Thoracic aorta (tissue), 2 donors: ENCODE data around the gene GPS1. TPM values are rescaled to one million over a fixed set of nuclear protein-coding genes. Genes with fewer than 3 reads are reported as not detected.

Experiments
- ATAC-seq: fragments of 150-250 bp; one replicate; pipeline ENCODE4 v1.8.0; 2017; ENCODE audit warnings: low read depth; ENCODE audit not compliant: insufficient number of reproducible peaks, low FRiP score
- DNase-seq: peaks from one replicate; pipeline ENCODE4 v3.0.0-alpha.2; 2020; ENCODE audit warnings: low spot score
- H3K27ac ChIP-seq, 2 donors: fragments of 200-600 bp; sonication (generic); 1 replicate in 1 of 2; 2 replicates in 1 of 2; pipeline ENCODE4 v1.5.1; 2016; ENCODE audit warnings: mild to moderate bottlenecking in 2 of 2, moderate library complexity in 2 of 2
- H3K27me3 ChIP-seq: fragments of 200-600 bp; sonication (generic); replicated peaks from 2 replicates; pipeline ENCODE4 v1.6.0; 2016; ENCODE audit warnings: mild to moderate bottlenecking; ENCODE audit not compliant: insufficient read depth
- H3K36me3 ChIP-seq: fragments of 200-600 bp; sonication (generic); one replicate; pipeline ENCODE4 v1.5.1; 2016
- H3K4me1 ChIP-seq, 2 donors: fragments of 200-600 bp; sonication (generic); 1 replicate in 1 of 2; 2 replicates in 1 of 2; pipeline versions ENCODE4 v1.5.1 to v1.6.0; 2016; ENCODE audit warnings: low read depth in 2 of 2, mild to moderate bottlenecking in 1 of 2; ENCODE audit not compliant: control insufficient read depth in 1 of 2
- H3K4me3 ChIP-seq: fragments of 200-600 bp; sonication (generic); 2 replicates; pipeline ENCODE4 v1.5.1; 2016; ENCODE audit warnings: mild to moderate bottlenecking
- H3K9me3 ChIP-seq: fragments of 200-600 bp; sonication (generic); 2 replicates; pipeline ENCODE4 v1.5.1; 2016
- total RNA-seq, 2 donors: library from RNA; depleted of rRNA; stranded (reverse); fragments of >200 nt; gene quantifications; one replicate each; pipeline versions ENCODE4 v1.1.0 to v1.2.3, GENCODE V29; 2016
- TF ChIP-seq, protein P1 (sequence below): fragments of 200-600 bp; sonication (generic); IDR thresholded peaks from one replicate; pipeline ENCODE4 v1.5.1; 2019; ENCODE audit warnings: antibody characterized with exemption

Gene GPS1
- total RNA-seq, 2 donors from 2014 or later = 43.2 to 91.9 TPM

- Histone ChIP-seq H3K27me3 (no peaks in the 10 kb centered on the region), H3K36me3 (no peaks in the 10 kb centered on the region), H3K4me1 (peaks cover 3 to 20% of the 10 kb centered on the region in 2 donors), H3K9me3 (no peaks in the 10 kb centered on the region), H3K4me3 (no peak overlapping the region), H3K27ac (no peak overlapping the region)
- no peak for DNase-seq
- no peak for ATAC-seq
- TF ChIP-seq, protein P1, sequence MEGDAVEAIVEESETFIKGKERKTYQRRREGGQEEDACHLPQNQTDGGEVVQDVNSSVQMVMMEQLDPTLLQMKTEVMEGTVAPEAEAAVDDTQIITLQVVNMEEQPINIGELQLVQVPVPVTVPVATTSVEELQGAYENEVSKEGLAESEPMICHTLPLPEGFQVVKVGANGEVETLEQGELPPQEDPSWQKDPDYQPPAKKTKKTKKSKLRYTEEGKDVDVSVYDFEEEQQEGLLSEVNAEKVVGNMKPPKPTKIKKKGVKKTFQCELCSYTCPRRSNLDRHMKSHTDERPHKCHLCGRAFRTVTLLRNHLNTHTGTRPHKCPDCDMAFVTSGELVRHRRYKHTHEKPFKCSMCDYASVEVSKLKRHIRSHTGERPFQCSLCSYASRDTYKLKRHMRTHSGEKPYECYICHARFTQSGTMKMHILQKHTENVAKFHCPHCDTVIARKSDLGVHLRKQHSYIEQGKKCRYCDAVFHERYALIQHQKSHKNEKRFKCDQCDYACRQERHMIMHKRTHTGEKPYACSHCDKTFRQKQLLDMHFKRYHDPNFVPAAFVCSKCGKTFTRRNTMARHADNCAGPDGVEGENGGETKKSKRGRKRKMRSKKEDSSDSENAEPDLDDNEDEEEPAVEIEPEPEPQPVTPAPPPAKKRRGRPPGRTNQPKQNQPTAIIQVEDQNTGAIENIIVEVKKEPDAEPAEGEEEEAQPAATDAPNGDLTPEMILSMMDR = no peak
These were observed 35.4 kb upstream of the GPS1 start for GRCh38 chr17:82016061-82016874.

- Histone ChIP-seq H3K27ac (no peak overlapping the region), H3K4me1 (peaks cover 10 to 27% of the 10 kb centered on the region in 2 donors), H3K36me3 (no peaks in the 10 kb centered on the region), H3K4me3 (no peak overlapping the region), H3K27me3 (no peaks in the 10 kb centered on the region), H3K9me3 (no peaks in the 10 kb centered on the region)
- TF ChIP-seq, protein P1 = no peak
- no peak for ATAC-seq
- no peak for DNase-seq
These were observed 34.7 kb upstream of the GPS1 start for GRCh38 chr17:82016875-82017459.

GRCh38 chr17:82017612-82018151 lies 34.0 kb upstream of the GPS1 start:
- no peak overlapping the region for H3K27ac ChIP-seq
- ATAC-seq (no peak), DNase-seq (no peak)
- no peak overlapping the region for H3K4me3 ChIP-seq
- H3K36me3 ChIP-seq = no peaks in the 10 kb centered on the region
- TF ChIP-seq, protein P1 = no peak
- H3K9me3 ChIP-seq = no peaks in the 10 kb centered on the region
- H3K27me3 ChIP-seq = no peaks in the 10 kb centered on the region
- peaks cover 11 to 26% of the 10 kb centered on the region in 2 donors for H3K4me1 ChIP-seq

DNA sequence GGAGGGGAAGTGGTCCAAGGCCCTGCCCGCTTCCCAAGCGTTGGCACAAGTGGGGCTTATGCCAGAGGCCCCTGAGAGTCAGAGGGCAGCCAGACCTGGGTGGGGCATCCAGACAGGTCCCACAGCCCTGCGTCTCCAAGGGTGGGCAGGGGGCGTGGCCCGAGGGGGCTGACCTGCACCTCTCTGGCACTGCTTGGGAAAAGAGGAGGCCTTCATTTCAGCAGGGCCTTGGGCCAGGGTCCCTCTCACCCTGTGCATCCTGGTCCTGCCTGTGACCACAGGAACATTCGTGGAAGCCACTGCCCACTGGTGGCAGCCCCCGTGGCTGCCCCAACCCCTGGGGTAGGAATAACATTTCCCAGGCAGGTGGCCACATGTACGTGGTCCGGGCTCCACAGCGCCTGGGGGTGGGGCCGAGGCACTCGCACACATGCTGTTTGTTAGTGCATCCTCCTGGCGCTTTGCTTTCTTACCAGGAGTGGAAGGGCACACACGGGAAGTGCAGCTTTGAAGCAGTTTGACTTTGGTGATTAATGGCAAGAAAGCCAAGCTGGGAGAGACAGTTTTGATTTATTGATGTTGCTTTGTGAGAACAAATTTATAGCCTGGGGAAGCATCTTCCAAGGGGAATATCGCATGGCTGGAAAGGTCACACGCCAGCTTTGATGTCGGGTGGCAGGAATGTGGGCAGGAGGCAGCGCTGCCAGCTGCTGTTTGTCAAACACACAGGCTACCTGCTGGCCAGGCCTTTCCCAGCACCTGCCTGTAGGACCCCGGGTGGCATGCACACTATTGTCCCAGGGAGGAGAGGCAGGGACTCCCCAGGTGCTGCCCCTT lies 33.3 kb upstream of the GPS1 start:
- H3K9me3 ChIP-seq = no peaks in the 10 kb centered on the region
- H3K27me3 ChIP-seq = no peaks in the 10 kb centered on the region
- ATAC-seq (no peak), DNase-seq (no peak)
- H3K27ac ChIP-seq = no peak overlapping the region
- H3K4me1 ChIP-seq = peaks cover 10 to 19% of the 10 kb centered on the region in 2 donors
- TF ChIP-seq, protein P1 = no peak
- no peak overlapping the region for H3K4me3 ChIP-seq
- H3K36me3 ChIP-seq = no peaks in the 10 kb centered on the region
